Right kidney (tissue), 9 donors: ENCODE results near the gene PGA4.
A peak's percentile ranks its signal among the peaks of the same experiment; 100 is the strongest.
"Not testable (repeated sequence)": the region's sequence is repeated elsewhere in the genome, so short reads cannot be mapped to it uniquely, and the experiment has no call there.

ENCODE experiments used
- DNase-seq: peaks from one replicate; pipeline ENCODE4 v3.0.0-alpha.2; 2016
- long read RNA-seq, 8 donors: transcript quantifications; one replicate each; lab custom pipeline, GENCODE V29; 2026

Gene PGA4
- long read RNA-seq, donor 1 = 0 reads
- long read RNA-seq, donor 2 = 0 reads
- long read RNA-seq, donor 3 = 0 reads
- long read RNA-seq, donor 4 = 0 reads
- long read RNA-seq, donor 5 = 0 reads
- long read RNA-seq, donor 6 = 0 reads
- long read RNA-seq, donor 7 = 0 reads
- long read RNA-seq, donor 8 = 0 reads

DNA sequence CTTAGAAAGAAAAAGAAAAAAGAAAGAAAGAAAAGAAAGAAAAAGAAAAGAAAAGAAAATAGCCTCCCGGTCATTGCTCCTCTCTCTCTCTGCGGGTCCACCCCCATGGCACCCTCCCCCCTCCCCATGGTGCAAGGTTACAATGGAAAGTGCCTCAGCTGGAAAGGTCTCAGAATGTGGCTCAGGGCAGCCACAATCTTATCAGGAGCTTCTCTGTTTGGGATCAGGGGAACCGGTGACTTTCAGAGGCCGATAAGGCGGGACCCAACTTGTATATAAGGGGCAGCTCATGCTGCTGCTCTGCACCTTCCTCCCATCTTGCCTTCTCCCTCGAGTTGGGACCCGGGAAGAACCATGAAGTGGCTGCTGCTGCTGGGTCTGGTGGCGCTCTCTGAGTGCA lies at the start of gene PGA4:
PGA4 (plus strand) TSS at position 301 of the 400 bp plus-strand sequence; CDS start at position 355, 54 bp downstream.
- DNase-seq = not testable (repeated sequence)

DNA sequence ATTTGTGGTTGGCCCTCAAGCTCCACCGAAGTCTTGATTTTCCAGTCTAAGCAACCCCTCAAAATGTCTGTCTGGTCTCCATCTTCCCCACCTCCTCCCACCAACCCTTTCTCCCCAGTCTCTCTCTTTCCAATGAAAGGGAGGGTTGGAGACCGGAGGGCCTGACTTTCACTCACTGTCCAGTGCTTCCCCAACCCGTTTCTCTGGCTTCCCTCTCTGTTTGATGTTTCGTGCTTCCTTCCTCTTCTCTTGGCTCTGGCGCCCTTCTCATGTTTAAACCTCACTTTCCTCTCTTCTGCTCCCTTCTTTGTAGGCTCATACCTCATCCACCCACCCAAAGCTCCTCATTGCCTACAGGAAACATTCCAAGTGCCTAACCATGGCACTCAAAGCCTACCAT lies 49.8 kb upstream of the PGA4 start:
- no peak for DNase-seq

DNA sequence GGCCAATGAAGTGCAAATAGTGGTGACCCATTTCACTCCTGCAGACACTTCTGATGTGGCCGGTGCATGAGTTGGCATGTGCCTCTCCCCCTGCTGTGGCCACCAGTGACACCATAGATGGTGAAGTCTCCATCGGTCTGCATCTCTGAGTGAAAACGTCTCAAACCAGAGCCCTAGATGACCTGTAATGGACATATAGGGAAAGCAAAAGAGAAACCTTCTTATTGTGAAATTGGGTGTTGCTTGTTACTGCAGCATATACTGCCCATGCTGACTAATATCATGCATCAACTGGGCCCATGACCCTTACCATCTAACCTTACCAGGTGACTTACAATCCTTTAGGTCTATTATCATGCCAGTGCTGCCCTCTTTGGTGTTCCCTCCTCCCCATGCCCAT lies 49.3 kb upstream of the PGA4 start:
- DNase-seq = no peak

DNA sequence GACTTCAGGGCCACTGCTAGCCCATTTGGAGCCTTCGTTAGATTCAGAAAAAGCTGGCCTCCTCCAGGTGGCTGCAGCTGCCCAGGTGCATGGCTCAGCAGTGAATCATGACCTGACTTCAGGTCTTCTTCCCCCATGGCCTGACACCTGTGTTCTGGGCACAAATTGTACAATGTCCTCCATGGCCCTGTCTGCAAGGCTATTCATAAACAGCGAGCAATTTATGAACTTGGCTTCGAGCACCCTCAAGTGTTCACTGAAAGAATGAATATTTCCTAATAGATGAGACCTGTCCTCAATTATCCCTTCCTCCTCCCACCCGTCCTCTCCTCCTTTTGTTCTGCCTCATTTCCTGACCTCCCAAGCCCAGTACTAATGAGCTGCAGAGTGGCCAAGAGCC lies 48.7 kb upstream of the PGA4 start:
- no peak for DNase-seq

DNA sequence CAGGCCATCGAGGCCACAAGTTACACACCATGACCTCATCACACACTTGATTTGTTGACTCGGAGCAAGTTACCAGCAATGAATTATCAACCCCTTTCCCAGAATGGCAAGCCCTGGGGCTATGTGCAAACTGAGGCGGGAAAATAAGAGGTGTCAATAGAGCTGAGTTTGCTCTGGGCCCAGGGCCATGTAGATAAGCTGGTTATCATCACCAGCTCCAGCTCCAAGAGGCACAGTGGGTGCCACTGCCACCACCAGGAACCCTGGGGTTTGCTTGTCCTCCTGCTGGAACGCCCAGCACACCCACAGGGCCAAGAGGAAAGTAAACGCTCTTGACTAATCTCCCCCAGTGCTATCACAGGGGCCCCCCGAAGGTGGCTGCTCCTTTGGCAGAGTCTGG lies 47.9 kb upstream of the PGA4 start:
- DNase-seq = no peak

DNA sequence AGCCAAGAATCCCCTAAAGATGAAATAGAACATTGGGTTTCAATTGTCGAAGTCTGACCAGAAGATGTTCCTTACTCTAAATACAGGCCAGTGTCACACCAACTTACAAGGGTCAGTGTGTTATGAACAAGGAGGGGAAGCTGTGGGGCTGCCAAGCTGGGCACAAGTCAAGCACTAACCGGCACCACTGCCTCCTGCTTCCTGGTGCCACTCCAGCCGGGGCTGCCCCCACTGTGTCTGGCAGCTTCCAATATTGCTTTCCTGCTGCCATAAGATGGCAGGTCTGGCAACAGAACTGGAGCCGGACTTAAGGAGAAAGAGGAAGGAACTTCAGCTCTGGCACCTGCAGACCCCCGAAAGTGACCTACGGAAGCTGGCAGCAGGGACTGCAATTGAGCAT lies 47.2 kb upstream of the PGA4 start:
- no peak for DNase-seq

DNA sequence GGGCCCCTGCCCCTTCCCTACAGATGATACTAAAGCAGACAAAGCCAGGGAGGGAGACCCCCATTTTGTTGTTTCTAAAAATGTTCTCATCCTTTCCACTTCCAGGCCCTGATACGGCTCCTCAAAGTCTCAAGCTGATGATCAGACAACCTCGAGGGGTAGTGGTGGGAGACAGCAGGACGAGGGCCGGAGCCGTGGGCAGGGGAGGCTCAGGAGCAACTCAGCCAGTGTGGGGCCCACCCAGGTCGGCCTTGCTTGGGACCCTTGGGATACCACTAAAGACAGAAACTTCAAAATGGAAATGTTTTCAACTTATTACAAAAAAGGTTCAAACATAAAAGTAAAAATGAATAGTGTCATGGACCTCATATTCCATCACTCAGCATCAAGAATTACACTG lies 45.7 kb upstream of the PGA4 start:
- DNase-seq = no peak

DNA sequence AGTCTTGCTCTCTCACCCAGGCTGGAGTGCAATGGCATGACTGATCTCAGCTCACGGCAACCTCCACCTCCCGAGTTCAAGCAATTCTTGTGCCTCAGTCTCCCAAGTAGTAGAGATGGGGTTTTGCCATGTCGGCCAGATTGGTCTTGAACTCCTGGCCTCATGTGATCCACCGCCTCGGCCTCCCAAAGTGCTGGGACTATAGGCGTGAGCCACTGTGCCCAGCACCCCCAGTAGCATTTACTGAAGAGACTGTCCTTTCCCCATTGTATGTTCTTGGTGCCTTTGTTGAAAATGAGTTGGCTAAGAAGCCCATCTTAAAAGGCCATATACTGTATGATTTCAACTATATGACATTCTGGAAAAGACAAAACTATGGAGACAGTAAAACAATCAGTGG lies 41.9 kb upstream of the PGA4 start:
- DNase-seq = not testable (repeated sequence)

DNA sequence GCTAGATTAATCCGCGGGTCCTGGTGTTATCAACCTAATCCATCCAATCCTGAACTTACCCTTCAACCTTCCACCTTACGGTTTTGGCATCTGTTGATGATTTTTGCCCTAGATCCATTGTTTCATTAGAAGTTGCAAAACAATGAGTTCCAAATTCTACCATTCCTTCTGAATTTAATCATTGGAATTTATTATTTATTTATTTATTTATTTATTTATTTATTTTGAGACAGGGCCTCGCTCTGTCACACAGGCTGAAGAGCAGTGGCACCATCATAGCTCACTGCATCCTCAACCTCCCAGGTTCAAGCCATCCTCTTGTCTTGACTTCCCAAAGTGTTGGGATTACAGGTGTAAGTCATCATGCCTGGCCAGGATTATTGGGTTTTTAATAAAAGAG lies 40.7 kb upstream of the PGA4 start:
- DNase-seq = no peak

DNA sequence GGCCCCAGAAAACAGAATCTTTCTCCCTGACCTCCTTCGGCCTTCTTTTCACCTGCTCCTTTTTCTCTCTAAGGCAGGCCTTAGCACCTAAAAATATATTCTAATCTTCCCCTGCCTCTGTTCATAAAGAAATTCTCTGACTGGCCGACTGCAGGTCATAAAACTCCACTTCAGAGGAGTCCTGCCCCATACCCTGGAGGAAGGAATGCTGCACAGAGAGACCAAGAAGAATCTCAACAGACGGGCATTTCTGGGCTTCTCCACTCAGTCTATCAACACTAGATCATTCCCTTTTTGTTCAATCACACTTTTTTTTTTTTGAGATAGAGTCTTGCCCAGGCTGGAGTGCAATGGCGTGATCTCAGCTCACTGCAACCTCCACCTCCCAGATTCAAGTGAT lies 38.5 kb upstream of the PGA4 start:
- no peak for DNase-seq

DNA sequence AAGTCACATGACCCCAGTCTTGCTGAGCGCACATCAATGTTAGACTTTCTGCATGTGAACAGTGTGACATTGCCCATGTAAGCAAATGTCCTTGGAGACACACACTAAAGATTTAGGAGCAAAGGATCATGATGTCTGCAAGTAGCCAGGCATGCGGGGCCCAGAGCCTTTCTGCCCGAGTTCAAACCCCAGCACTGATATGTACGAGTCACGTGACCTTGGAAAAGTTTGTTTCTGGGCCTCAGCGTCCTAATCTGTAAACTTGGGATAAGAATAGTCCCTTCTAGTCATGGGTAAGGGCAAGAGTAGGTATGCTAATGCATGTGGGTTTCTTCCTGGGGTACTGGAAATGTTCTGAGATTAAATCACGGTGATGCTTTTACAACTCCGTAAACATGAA lies 35.6 kb upstream of the PGA4 start:
- DNase-seq = no peak

DNA sequence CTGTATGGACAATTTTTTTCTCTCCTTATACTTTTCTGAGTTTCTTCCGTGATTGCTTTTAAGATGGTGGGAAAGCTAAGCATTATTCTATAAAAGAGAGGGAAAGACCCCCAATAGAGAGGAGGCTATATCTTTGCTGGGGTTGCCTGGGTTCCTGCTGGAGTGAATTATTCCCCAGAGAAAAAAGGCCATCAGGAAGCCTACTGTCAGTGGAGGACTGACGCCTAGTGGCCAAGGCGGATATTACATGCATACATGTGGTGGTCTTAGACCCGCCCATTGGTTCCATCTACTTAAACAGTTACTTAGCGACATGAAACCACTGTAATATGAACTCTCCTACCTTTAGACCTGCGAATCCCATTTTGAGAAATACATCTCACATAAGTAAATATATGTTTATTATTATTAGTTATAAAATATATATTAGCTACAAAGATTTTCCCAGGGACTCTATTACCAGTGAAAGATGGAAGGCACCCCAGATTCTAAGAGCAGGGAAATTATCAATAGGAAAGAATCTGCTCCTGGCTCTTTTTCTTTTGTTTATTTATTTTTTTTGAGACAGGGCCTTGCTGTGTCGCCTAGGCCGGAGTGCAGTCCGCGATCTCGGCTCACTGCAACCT lies 34.5 kb upstream of the PGA4 start:
- peak; percentile 57 for DNase-seq

DNA sequence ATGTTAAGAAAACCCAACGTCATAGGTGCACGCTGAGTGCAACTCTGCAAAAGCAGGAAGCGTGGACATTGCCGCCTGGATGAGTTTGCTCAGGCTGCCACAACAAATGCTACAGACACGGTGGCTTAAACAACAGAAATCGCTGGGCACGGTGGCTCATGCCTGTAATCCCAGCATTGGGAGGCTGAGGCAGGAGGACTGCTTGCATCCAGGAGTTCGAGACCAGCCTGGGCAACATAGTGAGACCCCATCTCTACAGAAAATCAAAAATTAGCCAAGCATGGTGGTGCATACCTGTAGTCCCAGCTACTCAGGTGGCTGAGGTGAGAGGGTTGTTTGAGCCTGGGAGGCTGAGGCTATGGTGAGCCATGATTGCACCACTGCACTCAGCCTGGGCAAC lies 32.2 kb upstream of the PGA4 start:
- DNase-seq = no peak

DNA sequence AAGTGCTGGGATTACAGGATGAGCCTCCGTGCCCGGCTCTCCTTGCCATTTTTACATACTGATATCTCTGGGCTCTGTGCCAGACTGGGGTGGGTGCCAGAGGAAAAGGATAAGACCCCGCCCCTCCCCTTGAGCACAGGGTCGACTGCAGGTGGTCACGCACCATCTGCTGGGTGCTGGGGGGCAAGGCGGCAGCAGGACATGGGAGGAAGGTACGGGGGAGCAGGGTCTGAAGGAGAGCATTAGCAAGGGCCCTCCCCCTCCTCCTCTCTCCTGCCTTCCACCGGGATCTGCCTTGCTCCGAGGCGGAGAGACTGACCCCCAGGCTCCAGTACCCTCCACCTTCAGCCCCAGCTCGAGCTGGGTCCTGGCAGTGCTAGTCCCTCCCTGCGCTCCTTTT lies 28.6 kb upstream of the PGA4 start:
- DNase-seq = peak; percentile 51

DNA sequence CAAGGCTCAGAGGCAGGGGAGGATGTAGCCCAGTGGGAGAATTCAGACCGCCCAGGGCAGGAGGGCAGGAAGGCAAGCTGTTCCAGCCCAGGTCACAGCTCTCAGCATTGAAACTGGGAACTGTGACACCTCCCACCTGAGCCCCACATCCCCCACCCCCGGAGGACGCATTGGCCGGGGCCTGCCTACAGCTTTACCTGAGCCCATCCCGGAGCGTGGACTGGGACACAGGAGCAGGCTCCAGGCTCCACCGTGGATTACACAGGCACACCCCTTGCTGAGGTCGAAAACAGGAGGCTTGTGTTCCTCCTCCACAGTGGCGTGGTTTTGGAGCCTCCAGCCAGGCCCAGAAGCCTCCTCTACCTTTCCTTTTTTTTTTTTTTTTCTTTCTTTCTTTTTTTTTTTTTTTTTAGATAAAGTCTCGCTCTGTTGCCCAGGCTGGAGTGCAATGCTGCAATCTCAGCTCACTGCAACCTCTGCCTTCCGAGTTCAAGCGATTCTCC lies 27.9 kb upstream of the PGA4 start:
- DNase-seq = peak; percentile 58

DNA sequence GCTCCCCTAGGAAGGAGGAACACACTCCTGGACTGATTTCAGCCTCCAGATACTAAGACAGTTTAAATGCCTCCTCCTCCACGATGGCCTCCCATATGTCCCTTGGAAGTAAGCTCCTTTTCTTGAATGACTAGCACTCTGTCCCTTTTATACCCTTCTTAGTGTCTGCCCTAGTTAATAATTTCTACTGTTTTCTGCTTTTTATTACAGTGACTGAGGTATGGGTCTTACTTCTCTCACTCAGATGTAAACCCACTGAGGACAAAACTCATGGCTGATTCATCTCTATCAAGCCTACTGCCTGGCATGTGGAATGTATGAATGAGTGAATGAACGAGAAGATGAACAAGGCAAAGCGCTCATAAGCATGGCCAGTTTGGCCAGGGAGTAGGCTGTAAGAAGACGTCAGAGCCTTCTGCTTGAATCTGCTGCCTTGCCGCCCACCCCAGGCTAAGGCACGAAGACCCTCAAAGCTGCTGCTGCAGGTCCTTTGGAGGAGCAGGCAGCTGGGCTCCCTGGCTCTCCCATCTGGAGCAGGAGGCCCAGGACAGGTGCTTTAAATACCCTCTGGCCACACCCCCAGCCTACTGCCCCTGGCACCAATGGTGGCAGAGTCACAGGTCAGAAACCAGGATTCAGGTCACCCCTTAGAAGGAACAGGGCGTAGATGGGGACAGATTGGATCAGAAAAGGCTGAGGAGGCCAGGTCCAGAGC lies 27.0 kb upstream of the PGA4 start:
- DNase-seq = no peak

DNA sequence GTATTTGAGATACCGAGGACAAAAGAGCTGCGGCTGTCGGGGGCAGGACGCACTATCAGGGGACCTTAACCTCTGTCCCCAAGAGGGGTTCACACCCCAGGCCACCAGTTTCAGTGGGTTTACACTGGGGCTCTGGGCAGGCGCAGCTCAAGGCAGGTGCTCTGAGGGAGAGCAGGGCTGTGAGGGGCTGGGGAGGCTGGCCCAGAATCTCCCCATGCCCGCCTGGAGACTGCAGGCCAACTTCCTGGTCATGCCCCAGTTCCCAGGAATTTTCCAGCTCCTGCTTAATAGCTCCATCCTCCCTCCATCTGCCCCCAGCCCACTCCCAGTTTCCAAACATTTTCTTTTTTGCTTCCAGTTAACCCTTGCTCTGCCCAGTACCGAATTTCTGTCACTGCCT lies 26.4 kb upstream of the PGA4 start:
- DNase-seq = peak; percentile 81

DNA sequence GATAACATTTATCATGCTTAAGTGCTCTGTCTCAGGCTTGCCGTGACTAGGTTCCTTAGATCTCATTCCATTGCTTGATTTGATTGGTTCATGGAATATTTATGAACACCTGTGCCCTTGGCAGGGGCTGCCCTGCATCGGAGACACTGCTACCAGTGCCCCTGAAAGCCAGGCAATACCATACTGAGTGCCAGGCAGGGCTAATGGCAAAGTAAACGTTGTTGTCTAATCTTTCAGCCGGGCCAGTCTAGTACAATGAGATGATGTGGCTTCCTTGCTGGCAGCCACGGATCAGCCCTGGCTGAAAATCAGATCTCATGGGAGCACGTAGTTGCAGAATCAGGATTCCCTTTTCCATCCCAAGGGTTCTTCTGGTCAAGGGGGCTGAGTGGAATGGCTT lies 23.8 kb upstream of the PGA4 start:
- no peak for DNase-seq

DNA sequence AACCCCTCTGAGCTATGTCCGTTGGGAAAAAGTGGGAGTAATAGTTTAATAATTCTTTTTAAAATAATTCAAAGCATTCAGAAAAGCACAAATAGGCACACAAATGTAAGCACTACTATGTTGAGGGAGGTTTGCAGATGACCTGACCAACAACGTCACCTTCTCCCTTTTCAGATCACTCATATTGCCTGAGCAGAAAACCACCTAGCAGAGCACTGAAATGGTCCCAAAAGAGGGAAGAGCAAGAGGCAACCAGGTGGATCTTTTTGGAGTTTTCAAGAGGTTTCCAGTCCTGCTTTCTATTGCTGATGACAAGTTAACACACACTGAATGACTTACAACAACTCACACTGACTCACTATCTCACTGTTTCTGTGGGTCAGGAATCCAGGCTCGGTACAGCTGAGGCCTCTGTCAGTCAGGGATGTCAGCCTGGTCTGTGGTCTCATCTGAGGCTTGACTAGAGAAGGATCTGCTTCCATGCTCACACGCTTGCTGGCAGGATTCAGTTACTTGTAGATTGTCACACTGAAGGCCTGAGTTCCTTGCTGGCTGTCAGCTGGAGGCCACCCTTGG lies 23.1 kb upstream of the PGA4 start:
- no peak for DNase-seq

DNA sequence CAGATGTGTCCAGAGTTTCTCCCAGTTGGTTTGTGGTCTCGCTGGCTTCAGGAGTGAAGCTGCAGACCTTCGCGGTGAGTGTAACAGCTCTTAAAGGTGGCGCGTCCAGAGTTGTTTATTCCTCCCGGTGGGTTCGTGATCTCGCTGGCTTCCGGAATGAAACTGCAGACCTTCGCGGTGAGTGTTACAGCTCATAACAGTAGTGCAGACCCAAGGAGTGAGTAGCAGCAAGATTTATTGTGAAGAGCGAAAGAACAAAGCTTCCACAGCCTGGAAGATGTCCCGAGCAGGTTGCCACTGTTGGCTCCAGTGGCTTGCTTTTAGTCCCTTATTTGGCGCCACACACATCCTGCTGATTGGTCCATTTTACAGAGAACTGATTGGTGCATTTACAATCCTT lies 20.7 kb upstream of the PGA4 start:
- DNase-seq = no peak

DNA sequence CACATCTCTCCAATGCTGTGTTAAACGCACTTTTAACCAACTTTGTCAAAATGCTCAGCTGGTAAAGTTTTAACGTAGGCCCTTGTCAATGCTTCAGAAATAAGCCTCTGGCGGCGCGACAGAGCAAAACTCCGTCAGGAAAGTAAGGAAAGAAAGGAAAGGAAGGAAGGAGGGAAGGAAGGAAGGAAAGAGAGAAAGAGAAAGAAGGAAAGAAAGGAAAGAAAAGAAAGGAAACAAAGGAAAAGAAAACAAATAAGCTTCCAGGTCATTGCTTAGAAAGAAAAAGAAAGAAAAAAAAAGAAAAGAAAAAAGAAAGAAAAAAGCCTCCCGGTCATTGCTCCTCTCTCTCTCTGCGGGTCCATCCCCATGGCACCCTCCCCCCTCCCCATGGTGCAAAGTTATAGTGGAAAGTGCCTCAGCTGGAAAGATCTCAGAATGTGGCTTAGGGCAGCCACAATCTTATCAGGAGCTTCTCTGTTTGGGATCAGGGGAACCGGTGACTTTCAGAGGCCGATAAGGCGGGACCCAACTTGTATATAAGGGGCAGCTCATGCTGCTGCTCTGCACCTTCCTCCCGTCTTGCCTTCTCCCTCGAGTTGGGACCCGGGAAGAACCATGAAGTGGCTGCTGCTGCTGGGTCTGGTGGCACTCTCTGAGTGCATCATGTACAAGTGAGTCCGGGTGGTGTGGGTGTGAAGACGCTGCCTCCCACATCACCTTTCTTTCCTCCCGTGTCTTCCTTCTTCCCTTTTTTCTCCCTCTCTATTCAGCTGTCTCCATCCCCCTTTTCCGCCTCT lies 19.0 kb upstream of the PGA4 start, which contains the start of gene PGA3:
PGA3 (plus strand) TSS at position 566 of the 797 bp plus-strand sequence; CDS start at position 616, 50 bp downstream.
- not testable (repeated sequence) for DNase-seq

DNA sequence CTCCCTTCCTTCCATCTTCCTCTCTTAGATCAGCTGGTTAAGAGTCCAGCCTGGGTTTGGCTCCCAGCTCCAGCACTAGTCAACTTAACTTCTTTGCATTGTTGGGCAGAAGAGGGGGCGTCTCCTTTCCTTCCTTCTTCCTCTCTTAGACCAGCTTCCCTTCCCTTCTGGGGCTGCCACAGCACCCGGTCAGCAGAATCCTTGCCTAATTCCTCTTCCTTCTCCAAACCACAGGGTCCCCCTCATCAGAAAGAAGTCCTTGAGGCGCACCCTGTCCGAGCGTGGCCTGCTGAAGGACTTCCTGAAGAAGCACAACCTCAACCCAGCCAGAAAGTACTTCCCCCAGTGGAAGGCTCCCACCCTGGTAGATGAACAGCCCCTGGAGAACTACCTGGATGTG lies 18.3 kb upstream of the PGA4 start:
- not testable (repeated sequence) for DNase-seq
